GM12872 (cell line): Measurements from ENCODE around the gene CACNA1I.

Experiments
- TF ChIP-seq, protein P1 (sequence below): IDR thresholded peaks from 3 replicates; pipeline ENCODE4 v1.5.1; 2011; ENCODE audit warnings: low read depth, mild to moderate bottlenecking, low read length, moderate library complexity; ENCODE audit not compliant: insufficient read depth

Gene CACNA1I

DNA sequence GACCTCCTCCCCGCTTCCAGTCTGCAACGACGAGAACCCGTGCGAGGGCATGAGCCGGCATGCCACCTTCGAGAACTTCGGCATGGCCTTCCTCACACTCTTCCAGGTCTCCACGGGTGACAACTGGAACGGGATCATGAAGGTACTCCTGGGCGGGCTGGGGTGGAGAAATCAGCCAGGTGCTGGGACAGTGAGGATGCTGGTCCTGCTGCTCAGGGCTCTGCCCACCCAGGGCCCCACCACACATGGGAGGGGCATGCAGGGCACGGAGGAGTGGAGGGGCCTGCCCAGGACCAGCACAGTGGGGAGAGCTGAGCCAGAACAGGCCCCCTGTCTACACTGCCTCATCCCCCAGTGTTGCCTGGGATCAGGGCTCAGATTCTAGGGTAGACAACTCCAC, 107.4 kb downstream of the CACNA1I start:
- TF ChIP-seq, protein P1, sequence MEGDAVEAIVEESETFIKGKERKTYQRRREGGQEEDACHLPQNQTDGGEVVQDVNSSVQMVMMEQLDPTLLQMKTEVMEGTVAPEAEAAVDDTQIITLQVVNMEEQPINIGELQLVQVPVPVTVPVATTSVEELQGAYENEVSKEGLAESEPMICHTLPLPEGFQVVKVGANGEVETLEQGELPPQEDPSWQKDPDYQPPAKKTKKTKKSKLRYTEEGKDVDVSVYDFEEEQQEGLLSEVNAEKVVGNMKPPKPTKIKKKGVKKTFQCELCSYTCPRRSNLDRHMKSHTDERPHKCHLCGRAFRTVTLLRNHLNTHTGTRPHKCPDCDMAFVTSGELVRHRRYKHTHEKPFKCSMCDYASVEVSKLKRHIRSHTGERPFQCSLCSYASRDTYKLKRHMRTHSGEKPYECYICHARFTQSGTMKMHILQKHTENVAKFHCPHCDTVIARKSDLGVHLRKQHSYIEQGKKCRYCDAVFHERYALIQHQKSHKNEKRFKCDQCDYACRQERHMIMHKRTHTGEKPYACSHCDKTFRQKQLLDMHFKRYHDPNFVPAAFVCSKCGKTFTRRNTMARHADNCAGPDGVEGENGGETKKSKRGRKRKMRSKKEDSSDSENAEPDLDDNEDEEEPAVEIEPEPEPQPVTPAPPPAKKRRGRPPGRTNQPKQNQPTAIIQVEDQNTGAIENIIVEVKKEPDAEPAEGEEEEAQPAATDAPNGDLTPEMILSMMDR, result no peak

DNA sequence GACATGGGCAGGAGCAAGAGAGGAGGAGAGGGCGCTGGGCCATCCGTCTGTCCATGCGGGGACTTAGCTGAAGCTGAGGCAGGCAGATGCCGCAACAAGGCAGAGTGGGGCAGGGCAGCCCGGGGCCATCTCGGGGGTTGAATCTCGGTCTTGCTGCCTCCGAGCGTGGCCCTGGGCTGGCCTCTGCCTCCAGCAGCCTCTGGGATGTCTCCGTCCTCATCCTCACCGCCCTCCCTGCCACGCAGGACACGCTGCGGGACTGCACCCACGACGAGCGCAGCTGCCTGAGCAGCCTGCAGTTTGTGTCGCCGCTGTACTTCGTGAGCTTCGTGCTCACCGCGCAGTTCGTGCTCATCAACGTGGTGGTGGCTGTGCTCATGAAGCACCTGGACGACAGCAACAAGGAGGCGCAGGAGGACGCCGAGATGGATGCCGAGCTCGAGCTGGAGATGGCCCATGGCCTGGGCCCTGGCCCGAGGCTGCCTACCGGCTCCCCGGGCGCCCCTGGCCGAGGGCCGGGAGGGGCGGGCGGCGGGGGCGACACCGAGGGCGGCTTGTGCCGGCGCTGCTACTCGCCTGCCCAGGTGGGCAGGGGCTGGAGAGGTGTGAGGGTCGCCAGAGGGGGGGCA, 108.4 kb downstream of the CACNA1I start:
- TF ChIP-seq, protein P1, result no peak

GRCh38 chr22:39679652-39680051, 109.1 kb downstream of the CACNA1I start:
- TF ChIP-seq, protein P1, result no peak

DNA sequence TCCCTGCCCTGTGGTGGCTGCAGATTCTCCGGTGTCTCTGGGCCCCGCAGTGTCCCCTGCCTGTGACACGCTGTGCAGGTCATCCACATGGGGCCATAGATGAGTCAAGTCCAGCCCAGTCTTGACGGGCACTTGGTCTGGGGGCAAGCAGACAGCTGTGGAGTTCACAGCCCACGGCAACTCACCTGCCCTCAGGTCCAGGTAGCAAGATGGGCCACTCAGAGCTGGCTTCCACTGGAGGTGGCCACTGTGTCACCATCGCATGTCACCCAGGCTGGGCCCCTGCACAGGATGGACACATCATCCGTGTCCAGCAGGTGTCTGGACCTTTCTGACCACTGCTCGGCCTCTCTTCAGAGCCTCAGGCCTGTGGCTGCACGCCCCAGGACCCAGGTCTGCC, 109.9 kb downstream of the CACNA1I start:
- TF ChIP-seq, protein P1, result no peak

DNA sequence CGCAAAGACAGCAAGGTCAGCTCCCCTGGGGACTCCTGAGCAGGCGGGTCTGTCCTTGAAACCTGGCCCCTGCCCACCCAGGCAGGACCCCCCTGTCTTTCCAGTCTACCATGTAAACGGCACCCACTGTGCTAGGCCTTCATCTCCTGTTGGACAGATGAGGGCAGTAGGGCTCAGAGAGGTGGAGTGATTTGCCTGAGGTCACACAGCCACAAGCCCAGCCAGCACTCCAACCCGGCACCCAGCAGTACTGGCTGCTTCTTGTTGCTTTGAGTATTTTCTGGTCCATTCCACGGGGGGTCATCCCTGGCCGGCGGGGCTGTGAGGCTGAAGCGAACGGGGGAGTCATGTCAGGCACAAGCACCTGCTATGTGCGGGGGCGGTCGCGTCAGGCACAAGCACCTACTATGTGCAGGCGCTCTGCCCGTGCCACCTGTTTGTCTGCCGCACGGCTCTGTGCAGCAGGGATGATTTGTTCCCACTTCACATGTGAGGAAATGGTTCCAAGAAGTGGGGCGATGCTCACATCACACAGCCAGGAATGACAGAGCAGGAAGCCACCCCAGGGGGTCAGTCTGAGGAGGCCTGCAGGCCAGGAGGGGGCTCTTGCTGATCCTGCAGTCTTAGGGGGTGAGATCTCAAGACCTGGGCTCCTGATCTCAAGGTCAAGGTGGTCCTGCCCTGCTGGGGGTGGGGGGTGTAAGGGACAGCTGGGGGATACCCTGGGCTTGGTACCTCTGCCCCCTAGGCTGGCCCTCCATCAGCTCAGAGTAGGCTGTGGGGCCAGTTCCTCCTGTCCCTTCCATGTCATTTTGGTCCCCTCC, 110.7 kb downstream of the CACNA1I start:
- TF ChIP-seq, protein P1, result no peak

- TF ChIP-seq, protein P1, result no peak
These were observed 112.4 kb downstream of the CACNA1I start for GRCh38 chr22:39682994-39683393.

DNA sequence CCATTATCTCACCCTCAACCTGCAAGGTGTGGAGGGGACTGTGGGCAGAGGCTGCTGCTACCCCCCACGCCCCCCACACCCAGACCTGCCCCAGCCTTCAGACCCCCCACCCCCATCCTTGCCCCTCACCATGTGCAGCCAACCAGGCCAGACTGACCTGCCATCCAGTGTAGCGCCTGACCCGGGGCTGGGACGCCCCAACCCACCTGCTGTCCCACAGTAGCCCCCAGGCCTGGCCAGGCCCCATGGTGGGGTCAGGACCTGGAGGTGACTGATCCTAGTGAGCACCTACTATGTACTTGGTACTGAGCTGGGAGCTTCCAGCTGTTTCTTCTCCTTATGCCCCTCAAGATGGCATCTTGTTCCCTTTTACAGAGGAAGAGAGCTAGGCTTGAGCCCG, 113.1 kb downstream of the CACNA1I start:
- TF ChIP-seq, protein P1, result no peak
